ENCODE data around the gene HSPB1.
"Not testable (repeated sequence)": the region's sequence is repeated elsewhere in the genome, so short reads cannot be mapped to it uniquely, and the experiment has no call there.

- TF ChIP-seq JUND (CRISPR knock-in tag; IDR thresholded peaks at IDR 0.05); ZNF484 (CRISPR knock-in tag; IDR thresholded peaks at IDR 0.05; ENCODE audit: borderline replicate concordance, low read depth); ZNF224 (CRISPR knock-in tag; IDR thresholded peaks at IDR 0.05); ZNF564 (CRISPR knock-in tag; IDR thresholded peaks at IDR 0.05); EZH2 (conservative IDR thresholded peaks at IDR 0.05; ENCODE audit: low read depth, low read length); ZIK1 (CRISPR knock-in tag; IDR thresholded peaks at IDR 0.05; ENCODE audit: borderline replicate concordance, low read depth); ZNF326 (CRISPR knock-in tag; IDR thresholded peaks at IDR 0.05; ENCODE audit: borderline replicate concordance); RFX5 (IDR thresholded peaks at IDR 0.05; ENCODE audit: low read depth, low read length); PATZ1 (CRISPR knock-in tag; IDR thresholded peaks at IDR 0.05); RAD21 (CRISPR knock-in tag; IDR thresholded peaks at IDR 0.05); GABPA (IDR thresholded peaks at IDR 0.05; ENCODE audit: low read depth, low read length); GABPA (CRISPR knock-in tag; IDR thresholded peaks at IDR 0.05; ENCODE audit: low read depth); ZNF431 (CRISPR knock-in tag; IDR thresholded peaks at IDR 0.05; ENCODE audit: borderline replicate concordance, low read depth): not testable (repeated sequence)
- TF ChIP-seq, protein P1, sequence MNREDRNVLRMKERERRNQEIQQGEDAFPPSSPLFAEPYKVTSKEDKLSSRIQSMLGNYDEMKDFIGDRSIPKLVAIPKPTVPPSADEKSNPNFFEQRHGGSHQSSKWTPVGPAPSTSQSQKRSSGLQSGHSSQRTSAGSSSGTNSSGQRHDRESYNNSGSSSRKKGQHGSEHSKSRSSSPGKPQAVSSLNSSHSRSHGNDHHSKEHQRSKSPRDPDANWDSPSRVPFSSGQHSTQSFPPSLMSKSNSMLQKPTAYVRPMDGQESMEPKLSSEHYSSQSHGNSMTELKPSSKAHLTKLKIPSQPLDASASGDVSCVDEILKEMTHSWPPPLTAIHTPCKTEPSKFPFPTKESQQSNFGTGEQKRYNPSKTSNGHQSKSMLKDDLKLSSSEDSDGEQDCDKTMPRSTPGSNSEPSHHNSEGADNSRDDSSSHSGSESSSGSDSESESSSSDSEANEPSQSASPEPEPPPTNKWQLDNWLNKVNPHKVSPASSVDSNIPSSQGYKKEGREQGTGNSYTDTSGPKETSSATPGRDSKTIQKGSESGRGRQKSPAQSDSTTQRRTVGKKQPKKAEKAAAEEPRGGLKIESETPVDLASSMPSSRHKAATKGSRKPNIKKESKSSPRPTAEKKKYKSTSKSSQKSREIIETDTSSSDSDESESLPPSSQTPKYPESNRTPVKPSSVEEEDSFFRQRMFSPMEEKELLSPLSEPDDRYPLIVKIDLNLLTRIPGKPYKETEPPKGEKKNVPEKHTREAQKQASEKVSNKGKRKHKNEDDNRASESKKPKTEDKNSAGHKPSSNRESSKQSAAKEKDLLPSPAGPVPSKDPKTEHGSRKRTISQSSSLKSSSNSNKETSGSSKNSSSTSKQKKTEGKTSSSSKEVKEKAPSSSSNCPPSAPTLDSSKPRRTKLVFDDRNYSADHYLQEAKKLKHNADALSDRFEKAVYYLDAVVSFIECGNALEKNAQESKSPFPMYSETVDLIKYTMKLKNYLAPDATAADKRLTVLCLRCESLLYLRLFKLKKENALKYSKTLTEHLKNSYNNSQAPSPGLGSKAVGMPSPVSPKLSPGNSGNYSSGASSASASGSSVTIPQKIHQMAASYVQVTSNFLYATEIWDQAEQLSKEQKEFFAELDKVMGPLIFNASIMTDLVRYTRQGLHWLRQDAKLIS (CRISPR knock-in tag; IDR thresholded peaks at IDR 0.05) = not testable (repeated sequence)
Observed at GRCh38 chr7:76292911-76293310, 9.6 kb upstream of the HSPB1 start.

All from HepG2 (cell line).